ENCODE measurements around the gene PTRHD1. TPM values are rescaled to one million over a fixed set of nuclear protein-coding genes. Genes with fewer than 3 reads are reported as not detected.

The PTRHD1 gene
- total RNA-seq, 4 donors from 2014 or later = 17.4 to 30.3 (median 21.6) TPM

DNA sequence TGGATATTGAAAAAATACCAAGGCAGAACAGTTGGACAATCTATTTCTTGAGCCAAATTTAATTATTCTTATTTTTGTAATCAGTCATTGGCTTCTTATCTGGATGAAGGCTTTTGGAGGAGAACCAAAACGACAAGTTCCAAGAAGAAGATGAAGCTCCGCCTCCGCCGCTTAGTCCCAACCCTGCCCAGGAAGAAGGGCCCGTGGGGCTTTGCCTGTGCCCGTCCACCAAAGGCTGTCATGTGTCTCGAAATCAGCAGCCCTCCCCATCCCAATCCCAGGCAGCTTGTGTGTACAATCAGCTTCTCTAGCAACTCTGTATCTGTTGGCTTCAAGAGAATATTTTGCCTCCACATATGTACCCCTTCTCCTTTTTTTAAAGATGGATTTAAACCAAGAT is 24.6 kb downstream of the PTRHD1 start:
- no peak for ATAC-seq (ENCODE audit: low FRiP score)
- TF ChIP-seq, protein P1, sequence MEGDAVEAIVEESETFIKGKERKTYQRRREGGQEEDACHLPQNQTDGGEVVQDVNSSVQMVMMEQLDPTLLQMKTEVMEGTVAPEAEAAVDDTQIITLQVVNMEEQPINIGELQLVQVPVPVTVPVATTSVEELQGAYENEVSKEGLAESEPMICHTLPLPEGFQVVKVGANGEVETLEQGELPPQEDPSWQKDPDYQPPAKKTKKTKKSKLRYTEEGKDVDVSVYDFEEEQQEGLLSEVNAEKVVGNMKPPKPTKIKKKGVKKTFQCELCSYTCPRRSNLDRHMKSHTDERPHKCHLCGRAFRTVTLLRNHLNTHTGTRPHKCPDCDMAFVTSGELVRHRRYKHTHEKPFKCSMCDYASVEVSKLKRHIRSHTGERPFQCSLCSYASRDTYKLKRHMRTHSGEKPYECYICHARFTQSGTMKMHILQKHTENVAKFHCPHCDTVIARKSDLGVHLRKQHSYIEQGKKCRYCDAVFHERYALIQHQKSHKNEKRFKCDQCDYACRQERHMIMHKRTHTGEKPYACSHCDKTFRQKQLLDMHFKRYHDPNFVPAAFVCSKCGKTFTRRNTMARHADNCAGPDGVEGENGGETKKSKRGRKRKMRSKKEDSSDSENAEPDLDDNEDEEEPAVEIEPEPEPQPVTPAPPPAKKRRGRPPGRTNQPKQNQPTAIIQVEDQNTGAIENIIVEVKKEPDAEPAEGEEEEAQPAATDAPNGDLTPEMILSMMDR (IDR thresholded peaks at IDR 0.05) = no peak
- no peak for DNase-seq (ENCODE audit: low spot score)

DNA sequence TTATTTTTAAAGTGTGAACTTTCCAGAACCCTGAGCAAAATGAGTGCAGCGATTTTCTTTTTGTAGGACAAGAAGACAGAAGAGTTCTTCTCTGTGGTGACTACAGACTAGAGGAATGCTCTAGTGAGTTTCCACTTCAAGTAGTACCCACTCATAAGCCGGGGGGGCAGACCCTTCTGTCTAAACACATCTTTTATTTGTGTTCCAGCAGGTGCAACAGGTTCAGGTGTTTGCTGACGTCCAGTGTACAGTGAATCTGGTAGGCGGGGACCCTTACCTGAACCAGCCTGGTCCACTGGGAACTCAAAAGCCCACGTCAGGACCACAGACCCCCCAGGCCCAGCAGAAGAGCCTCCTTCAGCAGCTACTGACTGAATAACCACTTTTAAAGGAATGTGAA is 25.2 kb downstream of the PTRHD1 start:
- TF ChIP-seq, protein P1 (IDR thresholded peaks at IDR 0.05) = no peak
- ATAC-seq (ENCODE audit: low FRiP score) = no peak
- DNase-seq (ENCODE audit: low spot score) = no peak

DNA sequence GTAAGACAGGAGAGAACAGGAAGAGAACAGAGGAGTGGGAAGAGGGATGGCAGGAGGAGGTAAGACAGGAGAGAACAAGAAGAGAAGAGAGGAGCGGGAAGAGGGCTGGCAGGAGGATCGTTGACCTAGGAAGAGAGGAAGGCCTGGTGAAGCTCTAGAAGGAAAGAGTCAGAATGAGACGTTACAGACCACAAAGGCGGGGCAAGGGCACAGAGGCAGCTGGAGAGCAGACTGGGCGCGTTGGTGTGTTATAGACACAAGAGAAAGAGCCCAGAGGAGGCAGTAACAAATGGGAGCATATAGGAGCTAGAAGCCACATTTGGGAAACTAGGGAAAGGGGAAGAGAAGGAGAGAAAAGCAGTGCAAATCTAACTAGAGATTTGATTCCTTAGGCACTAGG is 26.6 kb downstream of the PTRHD1 start:
- TF ChIP-seq, protein P1 (IDR thresholded peaks at IDR 0.05) = no peak
- DNase-seq (ENCODE audit: low spot score) (no peak), ATAC-seq (ENCODE audit: low FRiP score) (no peak)

DNA sequence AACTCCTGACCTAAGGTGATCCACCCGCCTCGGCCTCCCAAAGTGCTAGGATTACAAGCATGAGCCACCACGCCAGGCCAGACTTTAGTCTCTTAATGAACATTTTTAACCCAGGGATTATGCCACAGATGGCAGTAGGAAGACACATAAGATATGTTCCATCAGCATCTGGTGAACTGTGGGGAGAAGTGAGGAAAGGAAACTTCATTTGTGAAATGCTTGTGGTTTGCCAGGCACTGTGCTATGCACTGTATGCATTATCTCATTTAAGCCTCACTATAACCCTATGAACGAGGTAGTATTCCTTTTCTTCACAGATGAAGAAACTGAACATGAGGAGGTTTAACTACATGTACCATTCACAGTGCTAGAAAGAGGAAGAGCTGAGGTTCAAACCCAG is 29.3 kb downstream of the PTRHD1 start:
- DNase-seq (ENCODE audit: low spot score) = no peak
- TF ChIP-seq, protein P1 (IDR thresholded peaks at IDR 0.05) = no peak
- ATAC-seq (ENCODE audit: low FRiP score) = no peak

DNA sequence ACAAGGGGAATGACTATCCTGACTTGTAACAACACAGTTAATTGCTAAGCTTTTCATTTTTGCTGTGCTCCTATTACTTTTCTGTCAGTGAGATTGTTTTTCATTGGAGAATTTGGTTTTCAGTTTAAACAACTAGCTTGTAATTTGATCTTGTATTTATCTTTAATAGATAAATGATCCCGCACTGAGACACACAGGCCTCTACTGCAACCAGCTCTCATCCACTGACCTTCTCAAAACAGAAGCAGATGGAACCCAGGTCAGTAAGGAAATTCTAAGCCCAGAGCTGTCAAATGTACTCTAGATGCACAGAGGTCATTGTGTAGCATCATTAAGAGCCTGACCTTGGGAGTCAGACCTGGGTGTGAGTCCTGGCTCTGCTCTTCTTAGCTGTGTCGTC is 30.7 kb downstream of the PTRHD1 start:
- DNase-seq (ENCODE audit: low spot score) (no peak), ATAC-seq (ENCODE audit: low FRiP score) (no peak)
- TF ChIP-seq, protein P1 (IDR thresholded peaks at IDR 0.05) = no peak

DNA sequence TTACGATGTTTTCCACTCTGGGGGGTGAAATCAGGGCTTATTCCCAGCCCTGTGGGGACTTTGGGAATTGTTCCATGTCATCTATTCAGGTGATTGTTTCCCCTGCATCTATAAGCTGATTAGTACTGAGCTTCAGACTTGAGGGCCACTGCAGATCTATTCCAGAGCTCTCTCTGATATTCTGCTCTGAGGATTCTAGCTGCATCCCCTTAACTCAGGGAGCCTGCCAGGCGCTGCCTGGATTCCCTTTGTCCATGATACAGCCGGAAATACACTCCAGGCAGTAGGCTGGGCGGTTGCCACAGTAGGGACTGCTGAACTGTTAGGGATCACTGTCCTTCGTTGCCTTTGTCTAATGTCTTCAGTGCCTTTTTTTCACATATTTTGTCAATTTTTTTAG is 31.3 kb downstream of the PTRHD1 start:
- DNase-seq (ENCODE audit: low spot score) = no peak
- TF ChIP-seq, protein P1 (IDR thresholded peaks at IDR 0.05) = no peak
- no peak for ATAC-seq (ENCODE audit: low FRiP score)

DNA sequence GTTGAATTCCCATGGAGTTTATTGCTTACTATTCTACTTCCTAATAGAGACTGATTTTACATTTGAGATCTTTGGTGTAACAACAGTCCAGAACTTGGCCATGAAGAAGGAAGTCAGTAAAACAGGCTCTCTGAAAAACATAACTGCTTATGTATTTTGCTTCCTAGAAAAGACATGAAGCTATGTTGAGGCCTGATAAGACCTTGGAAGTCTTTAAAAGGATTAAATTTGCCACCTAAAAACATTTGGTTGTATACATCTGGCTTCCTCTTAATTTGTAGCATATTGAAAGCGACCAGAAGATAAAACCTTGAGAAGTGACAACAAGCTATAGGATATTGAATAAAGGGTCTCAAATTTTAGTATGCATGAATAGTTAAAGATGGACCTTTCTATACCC is 36.4 kb downstream of the PTRHD1 start:
- ATAC-seq (ENCODE audit: low FRiP score) (no peak), DNase-seq (ENCODE audit: low spot score) (no peak)
- TF ChIP-seq, protein P1 (IDR thresholded peaks at IDR 0.05) = no peak

Measured in omental fat pad (tissue), 4 donors.